ELR (cell line): ENCODE data around the gene RGS6.

Source experiments
- DNase-seq: peaks from one replicate; pipeline ENCODE4 v3.0.0-alpha.2; 2015; ENCODE audit warnings: low read depth

The RGS6 gene

DNA sequence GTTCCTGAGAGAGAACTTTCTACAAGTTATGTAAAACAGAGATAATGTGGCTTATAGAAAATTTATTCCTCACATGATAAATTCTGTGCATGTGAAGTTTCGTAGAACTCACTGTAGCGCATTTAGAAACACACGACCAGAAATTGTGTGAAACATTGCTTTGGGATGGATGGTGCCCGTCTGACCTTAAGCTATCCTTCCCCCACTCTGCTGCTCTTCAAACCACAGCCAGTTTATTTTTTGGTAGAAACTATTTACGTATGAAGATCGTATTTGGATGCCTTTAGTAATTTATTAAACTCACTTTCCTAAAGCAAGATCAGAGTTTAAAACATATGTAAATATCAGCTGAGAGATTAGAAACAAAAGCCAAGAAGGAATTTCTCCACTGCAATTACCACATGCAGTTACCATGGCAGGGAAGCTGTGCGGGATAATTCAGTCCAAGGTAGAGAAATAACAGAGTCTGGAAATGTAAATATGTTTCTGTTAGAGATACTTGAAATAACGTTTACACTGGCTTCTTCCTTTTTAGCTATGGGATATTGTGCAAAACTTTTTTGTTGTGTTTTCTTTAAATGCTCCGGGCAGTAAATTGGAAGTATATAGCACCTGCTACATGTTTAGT lies 382.7 kb downstream of the RGS6 start:
- no peak for DNase-seq

DNA sequence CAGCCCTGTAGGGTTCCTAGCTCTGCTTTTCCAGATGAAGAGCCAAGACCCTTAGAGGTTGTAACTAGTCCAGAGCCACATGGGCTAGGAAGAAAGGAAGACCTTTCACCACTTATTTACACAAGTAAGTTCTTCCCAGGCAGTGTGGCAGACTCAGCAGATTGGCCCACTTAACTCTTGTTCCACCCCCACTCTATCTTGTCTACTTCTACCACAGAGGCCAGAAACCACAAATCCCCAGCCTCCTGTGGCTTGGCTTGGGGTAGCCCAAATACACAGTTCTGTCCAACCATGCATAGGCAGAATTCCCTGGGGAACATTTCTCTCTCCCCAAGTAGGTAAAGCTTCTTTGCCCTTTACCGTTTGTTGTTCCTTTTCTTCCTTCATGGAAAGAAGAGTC lies 383.5 kb downstream of the RGS6 start:
- no peak for DNase-seq

DNA sequence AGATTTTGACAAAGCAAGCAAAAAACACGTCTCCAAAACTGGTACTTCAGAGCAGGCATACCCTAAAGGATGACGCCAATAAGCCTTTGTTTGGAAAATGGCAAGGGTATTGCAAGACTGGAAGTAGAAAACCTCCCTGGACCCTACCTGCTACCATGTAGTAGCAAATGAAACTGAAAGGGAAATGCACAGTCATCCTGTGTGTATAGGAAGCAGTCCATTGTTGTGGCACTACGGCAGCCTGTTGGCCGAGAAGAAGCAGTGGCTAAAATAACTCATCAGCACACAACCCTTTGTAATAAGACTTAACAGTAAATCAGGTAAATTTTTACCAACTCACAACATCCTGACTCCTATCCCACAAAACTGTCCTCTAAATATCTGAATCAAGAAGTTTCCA lies 386.4 kb downstream of the RGS6 start:
- DNase-seq: peak; percentile 19

DNA sequence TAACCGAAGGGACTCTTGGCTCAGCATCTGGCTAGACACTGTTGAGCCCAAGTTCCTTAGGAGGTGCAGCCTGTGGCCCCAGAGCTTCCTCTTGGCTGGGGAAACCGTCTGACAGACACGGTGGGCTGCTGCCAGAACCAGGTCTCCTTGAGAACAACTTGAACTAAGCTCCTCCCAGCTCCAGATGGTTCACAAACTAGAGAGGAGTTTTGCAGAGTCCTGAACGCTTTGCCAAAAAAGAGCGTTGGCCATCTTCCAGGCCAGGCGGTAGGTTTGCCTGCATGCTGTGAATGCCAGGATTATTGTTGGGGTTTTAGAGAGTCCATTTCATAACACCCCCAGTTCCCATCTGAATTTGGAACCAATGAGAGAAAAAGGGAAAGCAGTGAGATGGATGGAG lies 399.8 kb downstream of the RGS6 start:
- DNase-seq: no peak

DNA sequence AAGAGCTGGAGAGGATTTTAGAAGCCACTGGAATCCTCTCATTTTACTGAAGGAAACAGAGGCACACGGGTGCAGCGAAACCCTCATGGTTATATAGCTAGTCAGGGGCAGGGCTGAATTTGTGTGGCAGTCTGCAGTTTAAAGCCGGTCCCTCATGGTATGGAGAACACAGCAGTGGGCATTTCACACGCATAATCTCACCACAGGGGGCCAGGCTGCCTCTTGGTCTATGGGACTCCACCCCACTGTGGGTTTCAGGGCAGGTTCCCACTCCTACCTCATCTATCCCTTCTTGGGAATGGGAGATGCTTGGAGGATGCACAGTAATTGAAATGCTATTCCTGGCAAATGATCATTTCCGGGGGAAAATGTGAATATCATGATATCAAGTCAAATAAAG lies 400.6 kb downstream of the RGS6 start:
- DNase-seq: no peak

DNA sequence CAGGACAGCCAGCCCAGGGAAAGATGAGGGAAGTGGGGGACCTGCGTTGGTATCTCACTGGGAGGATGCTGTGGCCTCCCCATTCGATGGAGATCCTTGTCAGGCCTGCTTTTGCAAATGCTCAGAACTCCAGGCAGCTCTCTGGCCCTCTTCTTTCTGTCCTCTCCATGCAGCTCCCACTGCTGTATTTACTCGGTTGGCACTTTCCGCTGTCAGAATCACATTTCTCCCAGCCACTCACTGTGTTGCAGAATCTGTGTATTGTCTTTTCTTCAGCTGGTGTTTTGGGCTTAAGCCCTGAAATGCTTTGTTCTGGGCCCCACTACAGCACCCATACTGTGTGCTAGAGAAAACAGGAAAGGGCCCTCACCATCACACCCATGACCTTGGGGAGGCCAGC lies 401.1 kb downstream of the RGS6 start:
- no peak for DNase-seq

DNA sequence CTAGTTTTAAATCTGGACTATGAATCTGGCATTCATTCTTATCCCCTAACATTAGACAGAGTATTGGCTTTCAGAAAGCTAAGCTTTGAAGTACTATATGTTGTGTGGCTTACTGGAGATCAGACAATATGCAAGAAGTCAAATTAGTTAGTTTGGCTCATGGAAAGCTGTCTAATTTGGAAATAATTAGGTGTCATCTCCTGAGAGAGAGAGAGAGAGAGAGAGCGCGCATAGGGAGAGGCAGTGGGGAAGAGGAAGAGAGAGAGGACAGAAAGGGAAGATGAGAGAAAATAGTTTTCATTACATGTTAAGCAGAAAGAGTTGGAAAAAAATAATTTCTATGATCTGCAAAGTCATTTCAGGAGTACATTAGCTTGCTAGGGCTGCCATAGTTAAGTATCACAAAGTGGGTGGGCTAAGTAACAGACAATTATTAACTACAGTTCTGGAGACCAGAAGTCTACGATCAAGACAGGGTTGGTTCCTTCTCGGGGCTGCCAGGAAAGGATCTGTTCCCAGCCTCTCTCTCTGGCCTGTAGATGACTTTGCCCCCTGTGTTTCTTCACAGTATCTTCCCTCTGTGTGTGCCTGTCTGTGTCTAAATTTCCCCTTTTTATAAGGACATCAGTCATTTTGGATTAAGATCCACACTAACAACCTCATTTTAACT lies 404.2 kb downstream of the RGS6 start:
- no peak for DNase-seq

DNA sequence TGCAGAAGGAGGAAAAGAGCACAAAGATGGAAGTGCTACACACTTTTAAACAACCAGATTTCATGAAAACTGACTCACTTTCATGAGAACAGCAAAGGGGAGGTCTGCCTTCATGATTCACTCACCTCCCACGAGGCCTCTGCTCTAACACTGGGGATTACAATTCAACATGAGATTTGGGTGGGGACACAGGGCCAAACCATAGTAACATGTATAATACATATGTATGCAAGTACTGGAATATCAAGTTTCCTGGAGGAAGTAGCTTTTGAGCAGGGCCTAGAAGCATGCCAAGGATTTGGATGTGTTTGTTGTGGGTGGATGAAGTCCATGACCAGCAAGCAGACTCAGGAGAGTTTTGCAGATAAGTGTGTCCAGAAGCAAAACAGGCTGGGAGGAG lies 409.0 kb downstream of the RGS6 start:
- DNase-seq: no peak

DNA sequence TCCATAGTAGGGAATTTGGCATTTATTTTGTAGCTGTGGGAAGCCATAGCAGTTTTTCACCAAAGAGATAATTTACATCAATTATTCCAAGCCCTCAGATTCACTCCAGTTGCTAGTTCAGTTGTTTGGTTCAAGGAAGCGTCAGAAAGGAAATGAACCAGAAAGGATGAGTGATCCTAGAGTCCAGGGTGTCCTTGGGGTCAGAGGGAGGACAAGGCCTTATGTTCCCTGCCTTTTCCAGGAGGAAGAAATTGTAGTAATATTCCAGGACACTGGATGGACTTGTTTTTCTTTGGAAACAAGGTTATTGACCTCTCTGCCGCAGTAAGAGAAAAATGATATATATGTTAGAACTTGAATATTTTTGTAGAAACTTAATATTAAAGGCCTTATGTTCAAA lies 409.5 kb downstream of the RGS6 start:
- no peak for DNase-seq

DNA sequence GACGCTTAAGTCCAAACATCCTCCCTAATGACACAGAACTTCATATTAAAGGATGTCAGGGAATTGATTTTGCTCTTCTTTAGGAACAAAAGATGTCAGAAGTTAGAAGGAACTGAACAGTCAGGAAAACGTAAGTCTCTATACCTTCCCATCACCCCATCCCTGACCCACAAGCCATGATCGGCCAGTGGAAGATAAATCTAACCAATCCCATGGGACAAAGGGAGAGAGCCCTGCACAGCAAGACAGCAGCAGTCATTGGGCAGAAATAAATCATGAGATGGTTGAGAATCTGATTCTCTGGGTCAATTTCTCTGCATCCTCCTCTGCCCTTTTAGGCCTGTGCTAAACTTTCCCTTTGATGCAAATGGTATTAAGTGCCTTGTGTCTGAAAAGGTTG lies 414.9 kb downstream of the RGS6 start:
- DNase-seq: no peak

DNA sequence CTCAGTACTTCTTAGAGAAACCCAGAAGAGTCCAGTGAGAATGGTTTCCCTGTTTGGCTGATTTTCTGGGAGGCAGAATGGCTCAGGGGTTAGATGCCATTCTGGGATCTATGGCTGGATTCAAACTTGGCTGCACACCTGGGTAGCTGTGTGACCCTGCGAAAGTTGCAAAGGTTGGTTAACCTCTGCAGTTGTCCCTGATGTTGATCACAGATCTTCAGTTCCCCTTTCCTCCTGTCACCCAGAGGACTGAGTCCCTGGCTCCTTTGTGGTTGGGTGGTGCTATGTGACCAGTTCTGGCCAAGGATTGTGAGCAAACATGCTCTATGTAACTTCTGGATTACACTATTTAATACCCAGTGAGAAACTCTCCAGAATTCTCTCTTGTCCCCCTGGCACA lies 418.0 kb downstream of the RGS6 start:
- no peak for DNase-seq

DNA sequence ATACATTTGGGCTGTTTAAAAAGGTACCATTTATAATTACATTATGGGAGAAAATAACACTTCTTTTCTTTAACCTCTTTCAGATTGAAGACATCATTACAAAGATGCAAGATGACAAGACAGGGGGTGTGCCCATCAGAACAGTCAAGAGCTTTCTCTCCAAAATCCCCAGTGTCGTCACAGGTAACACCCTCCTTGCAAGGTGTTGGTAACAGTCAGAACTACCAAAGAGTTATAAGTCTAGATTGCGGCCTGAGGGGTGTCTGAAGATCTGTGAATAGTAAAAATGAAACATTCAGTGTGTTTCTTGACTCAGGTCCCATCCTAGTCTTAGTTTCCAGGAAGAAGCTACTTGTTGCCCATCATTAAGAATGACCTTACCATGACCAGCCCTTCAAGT lies 419.8 kb downstream of the RGS6 start:
- DNase-seq: no peak

DNA sequence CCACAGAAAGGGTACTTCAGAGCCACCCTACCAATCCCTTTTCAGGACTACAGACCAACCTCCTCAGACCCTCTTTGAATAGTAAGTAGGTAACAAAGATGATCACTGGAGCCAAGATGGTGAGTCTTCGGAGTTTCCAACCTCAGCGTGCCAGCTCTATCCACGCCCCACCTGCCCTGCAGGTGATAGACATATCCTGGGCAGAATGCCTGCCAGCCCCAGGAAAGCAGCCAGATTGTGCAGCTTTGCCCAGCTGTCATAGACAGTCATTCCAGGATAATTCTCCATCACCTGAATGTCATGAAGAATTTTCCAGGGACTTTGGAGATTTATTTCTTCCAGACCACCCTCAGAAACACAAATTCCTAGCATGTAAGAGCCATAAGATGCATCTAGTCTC lies 434.4 kb downstream of the RGS6 start:
- no peak for DNase-seq

DNA sequence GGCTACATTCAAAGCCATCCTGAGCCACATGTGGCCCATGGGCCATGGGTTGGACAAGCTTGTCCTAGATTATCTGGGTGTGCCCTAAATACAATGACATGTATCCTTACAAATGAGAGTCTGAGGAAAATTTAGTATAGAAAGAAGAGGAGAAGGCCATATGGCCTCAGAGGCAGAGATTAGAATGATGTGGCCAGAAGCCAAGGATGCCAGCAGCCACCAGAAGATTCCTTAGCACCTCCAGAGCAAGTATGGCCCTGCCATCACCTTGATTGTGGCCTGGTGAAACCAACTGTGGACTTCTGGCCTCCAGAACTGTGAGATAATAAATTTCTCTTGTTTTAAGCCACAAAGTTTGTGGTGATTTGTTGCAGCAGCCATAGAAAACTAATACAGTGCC lies 436.9 kb downstream of the RGS6 start:
- DNase-seq: no peak

DNA sequence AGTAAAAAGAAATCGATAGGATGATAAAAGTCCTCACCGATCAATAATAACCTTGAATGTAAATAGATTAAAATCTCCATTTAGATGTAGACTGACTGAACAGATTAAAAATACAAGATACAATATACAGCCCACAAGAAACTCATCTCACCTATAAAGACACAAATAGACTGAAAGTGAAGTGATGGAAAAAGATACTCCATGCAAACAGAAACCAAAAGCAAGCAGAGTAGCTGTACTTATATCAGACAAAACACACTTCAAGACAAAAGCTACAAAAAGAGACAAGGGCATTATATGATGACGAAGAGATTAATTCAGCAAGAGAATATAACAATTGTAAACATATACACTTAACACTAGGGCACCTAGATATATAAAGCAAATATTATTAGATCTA lies 444.8 kb downstream of the RGS6 start:
- no peak for DNase-seq

DNA sequence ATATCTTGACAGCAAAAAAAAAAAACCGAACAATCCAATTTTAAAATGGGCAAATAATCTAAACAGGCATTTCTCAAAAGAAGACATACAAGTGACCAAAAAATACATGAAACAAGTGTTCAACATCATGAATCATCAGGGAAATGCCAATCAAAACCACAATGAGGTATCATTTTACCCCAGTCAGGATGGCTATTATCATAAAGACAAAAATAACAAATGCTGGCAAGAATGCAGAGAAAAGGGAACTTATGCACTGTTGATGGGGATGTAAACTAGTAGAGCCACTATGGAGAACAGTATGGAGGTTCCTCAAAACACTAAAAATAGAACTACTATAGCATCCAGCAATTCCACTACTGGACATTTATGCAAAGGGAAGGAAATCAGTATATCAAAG lies 448.2 kb downstream of the RGS6 start:
- DNase-seq: no peak

DNA sequence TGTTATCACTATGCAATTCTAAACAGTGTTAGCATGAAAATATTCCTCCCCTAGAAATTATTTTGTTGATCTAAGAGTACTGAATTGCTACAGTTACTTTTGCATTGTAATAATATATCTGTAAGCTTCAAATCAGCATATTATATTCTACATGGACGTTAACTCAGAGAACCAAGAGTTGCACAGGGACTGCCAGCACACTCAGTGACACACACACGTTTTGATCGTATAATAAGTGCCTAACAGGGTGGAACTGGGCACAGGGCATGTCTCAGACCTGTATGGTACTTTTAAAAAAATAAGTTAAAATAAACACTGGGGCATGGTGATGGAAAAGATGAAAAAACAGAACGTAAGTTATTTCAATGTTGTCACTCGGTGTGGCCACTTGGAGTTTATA lies 451.6 kb downstream of the RGS6 start:
- DNase-seq: peak; percentile 1

DNA sequence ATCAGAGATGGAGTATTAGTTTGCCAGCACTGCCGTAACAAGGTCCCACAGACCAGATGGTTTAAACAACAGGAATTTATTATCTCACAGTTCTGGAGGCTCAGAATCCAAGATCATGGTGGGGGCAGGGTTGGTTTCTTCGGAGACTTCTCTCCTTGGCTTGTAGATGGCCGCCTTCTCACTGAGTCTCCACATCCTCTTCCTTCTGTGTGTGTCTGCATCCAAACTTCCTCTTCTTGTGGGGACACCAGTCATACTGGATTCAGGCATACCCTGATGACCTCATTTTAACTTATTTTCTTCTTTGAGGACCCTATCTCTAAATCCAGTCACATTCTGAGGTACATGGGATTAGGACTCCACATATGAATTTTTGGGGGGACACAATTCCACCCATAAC lies 455.5 kb downstream of the RGS6 start:
- DNase-seq: no peak

DNA sequence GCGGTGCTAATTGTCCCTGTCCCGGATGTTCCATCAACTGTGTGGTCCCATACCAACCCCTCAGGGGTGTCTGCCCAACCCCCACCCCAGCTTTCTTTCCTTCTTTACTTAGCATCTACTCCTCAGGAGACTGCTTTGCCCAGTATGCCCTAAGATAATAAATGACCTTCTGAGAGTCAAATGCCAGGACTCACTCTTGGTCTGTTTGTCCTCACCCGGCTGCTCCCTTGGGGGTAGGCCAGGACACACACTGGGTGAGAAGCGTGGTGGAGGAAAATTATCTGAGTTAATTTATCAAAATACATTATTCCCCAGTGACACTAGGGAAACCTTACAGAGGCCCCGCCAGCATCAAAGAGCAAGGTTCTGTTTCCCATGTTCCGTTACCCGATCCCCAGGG lies 457.0 kb downstream of the RGS6 start:
- DNase-seq: no peak

DNA sequence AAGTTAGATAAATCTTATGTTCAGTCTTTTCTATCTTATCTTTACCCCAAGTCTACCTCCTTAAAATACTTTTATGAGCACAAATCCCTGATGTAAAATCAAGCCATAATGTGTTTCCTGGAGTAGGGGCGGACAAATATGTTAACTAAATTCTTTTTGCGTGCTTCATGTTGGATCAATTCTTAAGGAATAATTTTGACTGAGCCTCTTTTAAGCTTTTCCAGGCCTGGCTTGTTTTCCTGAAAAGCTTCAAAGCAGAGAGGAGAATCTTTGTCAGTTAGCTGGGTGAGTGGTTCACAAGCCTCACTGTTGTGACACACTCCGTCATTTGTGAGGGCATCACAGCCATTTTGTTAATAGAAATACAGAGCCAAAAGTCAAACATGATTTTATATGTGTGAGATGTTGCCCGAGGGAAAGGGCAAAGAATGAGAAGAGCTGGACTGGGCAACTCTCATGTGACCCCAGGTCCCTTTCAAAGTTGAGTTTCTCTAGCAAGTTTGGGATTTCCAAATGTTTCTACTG lies 468.9 kb downstream of the RGS6 start:
- no peak for DNase-seq

DNA sequence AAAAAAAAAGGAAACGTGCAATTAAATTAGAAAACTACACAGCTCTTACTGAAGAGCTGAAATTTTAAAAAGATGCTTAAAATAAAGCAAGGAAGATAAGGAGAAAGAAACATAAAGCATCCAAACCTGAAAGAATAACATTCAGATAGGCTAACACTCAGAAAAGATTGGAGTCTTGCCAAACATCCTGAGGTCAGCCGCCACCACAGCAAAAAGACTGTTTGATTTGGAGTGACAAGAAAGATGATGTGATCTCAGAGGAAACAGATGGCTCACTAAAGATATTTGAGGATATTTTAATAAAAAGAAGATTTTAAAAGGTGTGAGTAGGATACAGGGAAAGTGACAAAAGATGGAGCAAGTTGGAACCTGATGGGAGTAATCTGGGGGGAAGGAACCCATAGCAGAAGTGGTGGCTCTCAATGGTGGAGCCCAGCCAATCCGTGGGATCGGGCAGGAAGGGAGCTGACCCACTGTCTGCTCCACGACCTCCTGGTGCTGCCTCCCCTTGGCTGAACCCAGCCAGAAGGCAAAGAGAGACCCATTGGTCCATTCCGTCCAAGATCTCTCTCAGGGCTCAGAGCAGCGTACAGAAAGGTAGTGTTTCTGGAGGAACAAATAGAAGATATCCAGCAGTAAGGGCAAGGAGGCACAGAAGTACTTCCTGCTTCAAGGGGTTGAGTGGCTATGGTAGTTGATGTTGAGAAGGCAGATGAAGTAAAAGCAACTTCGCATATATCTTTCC lies 469.6 kb downstream of the RGS6 start:
- no peak for DNase-seq

DNA sequence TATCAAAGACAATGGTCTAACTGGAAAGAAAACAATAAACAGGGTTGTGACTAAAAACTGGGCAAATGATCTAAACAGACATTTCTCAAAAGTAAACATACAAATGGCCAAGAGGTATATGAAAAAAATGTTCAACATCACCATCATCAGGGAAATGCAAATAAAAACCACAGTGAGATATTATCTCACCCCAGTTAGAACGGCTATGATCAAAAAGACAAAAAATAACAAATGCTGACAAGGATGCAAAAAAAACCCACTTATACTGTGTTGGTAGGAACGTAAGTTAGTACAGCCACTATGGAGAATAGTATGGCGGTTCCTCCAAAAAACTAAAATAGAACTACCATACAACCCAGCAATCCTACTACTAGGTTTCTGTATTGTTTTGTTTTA lies 470.1 kb downstream of the RGS6 start:
- DNase-seq: no peak

DNA sequence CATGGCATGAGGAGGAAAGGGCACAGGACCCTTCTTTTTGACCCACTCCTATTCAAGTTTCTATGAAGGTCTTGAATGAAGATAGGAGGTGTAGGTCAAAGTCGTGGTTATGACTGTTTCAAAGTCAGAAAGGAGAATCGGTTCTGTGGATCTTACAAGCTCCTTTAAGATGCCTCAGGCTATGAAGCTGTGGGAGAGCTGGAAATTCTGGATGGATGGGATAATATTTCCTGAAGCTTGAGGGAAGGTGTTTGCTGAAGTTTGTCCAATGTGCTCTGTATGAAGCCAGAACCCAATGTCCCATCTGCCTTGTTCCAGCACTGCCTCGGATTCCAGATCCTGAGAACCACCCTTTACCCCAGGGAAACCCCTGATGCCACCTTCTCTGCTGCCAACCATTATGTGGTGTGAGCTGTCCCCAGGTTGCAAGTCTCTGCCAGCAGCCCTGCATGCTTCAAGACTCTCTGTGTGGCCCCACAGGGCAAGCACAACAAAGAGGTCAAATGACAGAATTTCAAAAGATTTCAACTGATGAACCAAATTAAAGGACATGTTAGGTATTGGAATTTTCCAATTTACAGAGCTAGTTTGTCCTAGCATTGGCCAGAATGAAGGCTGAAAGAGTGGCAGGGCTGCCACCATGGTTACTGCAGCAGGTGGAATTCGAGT lies 472.0 kb downstream of the RGS6 start:
- DNase-seq: no peak
